ENCODE results near the gene BCAR3.
"Not testable (repeated sequence)": the region's sequence is repeated elsewhere in the genome, so short reads cannot be mapped to it uniquely, and the experiment has no call there.

The BCAR3 gene

DNA sequence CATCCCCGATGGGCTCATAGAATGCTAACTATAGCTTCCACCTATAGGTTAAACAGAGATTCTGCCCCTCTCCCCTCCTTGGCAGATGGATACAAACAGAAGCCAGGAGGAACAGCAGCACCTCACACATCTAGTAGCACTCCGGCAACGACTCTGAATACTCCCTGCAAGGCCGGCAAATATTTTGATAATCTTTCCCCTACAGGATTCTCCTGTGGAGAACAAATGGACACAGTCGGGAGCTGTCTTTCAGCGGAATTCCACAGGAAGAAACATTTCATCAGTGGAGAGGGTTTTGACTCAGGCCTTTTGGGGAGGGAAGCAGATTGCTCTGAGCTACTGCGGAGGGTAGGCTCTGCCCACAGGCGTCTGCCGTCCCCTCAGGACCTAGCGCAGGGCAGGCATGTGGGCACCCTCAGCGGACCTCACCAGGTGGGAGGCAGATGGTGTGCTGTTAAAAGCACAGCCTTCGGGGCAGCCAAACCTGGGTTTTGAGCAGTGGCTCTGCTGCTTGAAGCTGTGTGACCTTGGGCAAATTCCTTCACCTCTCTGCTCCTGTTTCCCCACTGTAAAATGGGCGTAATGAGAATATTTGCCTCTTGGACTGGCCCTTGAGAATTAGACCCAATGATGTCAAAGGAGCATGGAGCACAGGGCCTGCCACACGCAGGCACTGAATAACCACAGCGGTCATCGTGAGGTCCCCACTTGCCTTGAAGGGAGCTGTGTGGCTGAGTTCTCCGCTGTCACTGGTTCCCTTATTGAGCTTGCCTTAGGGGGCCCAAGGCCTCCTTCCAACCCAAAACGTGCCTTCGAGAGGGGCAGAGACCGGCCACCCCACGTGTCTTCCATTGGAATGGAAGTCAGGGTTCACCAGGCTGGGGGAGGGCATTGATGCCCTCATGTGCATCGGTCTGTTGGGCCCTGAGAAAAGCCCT is 19.2 kb upstream of the BCAR3 start:
- H3K36me3 ChIP-seq (ENCODE audit: insufficient read depth, insufficient read length, low read length) = no peaks in the 10 kb centered on the region
- DNase-seq (ENCODE audit: low read depth, low spot score) = no peak
- H3K4me3 ChIP-seq (ENCODE audit: insufficient read length, low read depth) = no peak overlapping the region
- TF ChIP-seq SUZ12 (IDR thresholded peaks at IDR 0.05; ENCODE audit: extremely low read depth, insufficient read depth, insufficient read length) (no peak), ZNF274 (IDR thresholded peaks at IDR 0.05; ENCODE audit: low read depth, low read length) (no peak), YY1 (IDR thresholded peaks at IDR 0.05; ENCODE audit: insufficient read depth, insufficient read length) (no peak)
- no peak overlapping the region for H3K9ac ChIP-seq (ENCODE audit: insufficient read length, low read depth)
- H3K27me3 ChIP-seq (ENCODE audit: insufficient read depth, insufficient read length) = no peaks in the 10 kb centered on the region
- no peaks in the 10 kb centered on the region for H3K9me3 ChIP-seq (ENCODE audit: insufficient read depth, low read length)
- peaks cover 10% of the 10 kb centered on the region for H3K4me1 ChIP-seq (ENCODE audit: insufficient read depth, insufficient read length)

GRCh38 chr1:93699503-93700168 is 18.0 kb upstream of the BCAR3 start:
- DNase-seq (ENCODE audit: low read depth, low spot score) = no peak
- Histone ChIP-seq H3K36me3 (ENCODE audit: insufficient read depth, insufficient read length, low read length) (no peaks in the 10 kb centered on the region), H3K9ac (ENCODE audit: insufficient read length, low read depth) (no peak overlapping the region), H3K27me3 (ENCODE audit: insufficient read depth, insufficient read length) (no peaks in the 10 kb centered on the region), H3K4me1 (ENCODE audit: insufficient read depth, insufficient read length) (peaks cover 7% of the 10 kb centered on the region), H3K9me3 (ENCODE audit: insufficient read depth, low read length) (no peaks in the 10 kb centered on the region), H3K4me3 (ENCODE audit: insufficient read length, low read depth) (no peak overlapping the region)
- TF ChIP-seq ZNF274 (IDR thresholded peaks at IDR 0.05; ENCODE audit: low read depth, low read length) (no peak), YY1 (IDR thresholded peaks at IDR 0.05; ENCODE audit: insufficient read depth, insufficient read length) (no peak), SUZ12 (IDR thresholded peaks at IDR 0.05; ENCODE audit: extremely low read depth, insufficient read depth, insufficient read length) (no peak)

DNA sequence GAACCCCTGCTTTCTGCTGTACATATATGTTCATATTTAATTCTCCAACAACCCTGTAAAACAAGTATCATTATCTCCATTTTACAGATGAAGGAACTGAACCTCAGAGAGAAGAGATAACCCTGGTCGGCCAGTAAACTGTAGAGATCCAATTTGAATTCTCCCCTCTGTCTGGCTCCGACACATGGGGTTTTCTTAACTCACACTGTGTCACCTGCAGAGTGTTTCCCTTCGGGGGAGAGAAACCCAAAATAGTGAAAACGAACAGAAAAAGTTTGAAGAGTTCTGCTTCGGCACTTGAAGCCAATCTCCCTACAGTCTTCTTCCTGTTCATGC is 17.4 kb upstream of the BCAR3 start:
- no peak for DNase-seq (ENCODE audit: low read depth, low spot score)
- Histone ChIP-seq H3K4me1 (ENCODE audit: insufficient read depth, insufficient read length) (peaks cover 7% of the 10 kb centered on the region), H3K9me3 (ENCODE audit: insufficient read depth, low read length) (no peaks in the 10 kb centered on the region), H3K36me3 (ENCODE audit: insufficient read depth, insufficient read length, low read length) (no peaks in the 10 kb centered on the region), H3K4me3 (ENCODE audit: insufficient read length, low read depth) (no peak overlapping the region), H3K27me3 (ENCODE audit: insufficient read depth, insufficient read length) (no peaks in the 10 kb centered on the region), H3K9ac (ENCODE audit: insufficient read length, low read depth) (no peak overlapping the region)
- TF ChIP-seq ZNF274 (IDR thresholded peaks at IDR 0.05; ENCODE audit: low read depth, low read length) = no peak
- TF ChIP-seq SUZ12 (IDR thresholded peaks at IDR 0.05; ENCODE audit: extremely low read depth, insufficient read depth, insufficient read length) = no peak
- TF ChIP-seq YY1 (IDR thresholded peaks at IDR 0.05; ENCODE audit: insufficient read depth, insufficient read length) = no peak

- Histone ChIP-seq H3K9me3 (ENCODE audit: insufficient read depth, low read length) (no peaks in the 10 kb centered on the region), H3K4me3 (ENCODE audit: insufficient read length, low read depth) (no peak overlapping the region), H3K4me1 (ENCODE audit: insufficient read depth, insufficient read length) (peaks cover 7% of the 10 kb centered on the region), H3K27me3 (ENCODE audit: insufficient read depth, insufficient read length) (no peaks in the 10 kb centered on the region), H3K36me3 (ENCODE audit: insufficient read depth, insufficient read length, low read length) (no peaks in the 10 kb centered on the region), H3K9ac (ENCODE audit: insufficient read length, low read depth) (no peak overlapping the region)
- no peak for DNase-seq (ENCODE audit: low read depth, low spot score)
- TF ChIP-seq ZNF274 (IDR thresholded peaks at IDR 0.05; ENCODE audit: low read depth, low read length) = no peak
- TF ChIP-seq YY1 (IDR thresholded peaks at IDR 0.05; ENCODE audit: insufficient read depth, insufficient read length) = no peak
- TF ChIP-seq SUZ12 (IDR thresholded peaks at IDR 0.05; ENCODE audit: extremely low read depth, insufficient read depth, insufficient read length) = no peak
These were observed 16.9 kb upstream of the BCAR3 start for GRCh38 chr1:93698329-93699048.

DNA sequence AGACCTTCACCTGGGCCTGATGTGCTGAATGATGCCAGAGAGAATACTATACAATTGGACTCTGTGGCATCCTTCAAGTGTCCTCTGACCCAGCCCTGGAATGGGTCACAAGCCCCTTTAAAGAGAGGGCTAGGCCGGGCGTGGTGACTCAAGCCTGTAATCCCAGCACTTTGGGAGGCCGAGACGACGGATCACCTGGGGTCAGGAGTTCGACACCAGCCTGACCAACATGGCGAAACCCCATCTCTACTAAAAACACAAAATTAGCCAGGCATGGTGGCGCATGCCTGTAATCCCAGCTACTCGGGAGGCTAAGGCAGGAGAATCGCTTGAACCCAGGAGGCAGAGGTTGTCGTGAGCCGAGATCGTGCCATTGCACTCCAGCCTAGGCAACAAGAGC is 15.9 kb upstream of the BCAR3 start:
- not testable (repeated sequence) for H3K4me1 ChIP-seq (ENCODE audit: insufficient read depth, insufficient read length)

GRCh38 chr1:93695411-93696005 is 13.9 kb upstream of the BCAR3 start:
- Histone ChIP-seq H3K27me3 (ENCODE audit: insufficient read depth, insufficient read length) (no peaks in the 10 kb centered on the region), H3K4me3 (ENCODE audit: insufficient read length, low read depth) (no peak overlapping the region), H3K4me1 (ENCODE audit: insufficient read depth, insufficient read length) (peaks cover 14% of the 10 kb centered on the region), H3K9me3 (ENCODE audit: insufficient read depth, low read length) (no peaks in the 10 kb centered on the region), H3K36me3 (ENCODE audit: insufficient read depth, insufficient read length, low read length) (no peaks in the 10 kb centered on the region), H3K9ac (ENCODE audit: insufficient read length, low read depth) (no peak overlapping the region)
- TF ChIP-seq SUZ12 (IDR thresholded peaks at IDR 0.05; ENCODE audit: extremely low read depth, insufficient read depth, insufficient read length) (no peak), YY1 (IDR thresholded peaks at IDR 0.05; ENCODE audit: insufficient read depth, insufficient read length) (no peak), ZNF274 (IDR thresholded peaks at IDR 0.05; ENCODE audit: low read depth, low read length) (no peak)
- DNase-seq (ENCODE audit: low read depth, low spot score) = no peak

More for the DNA sequence above, 15.9 kb upstream of the BCAR3 start:
- not testable (repeated sequence) for DNase-seq (ENCODE audit: low read depth, low spot score); H3K27me3 ChIP-seq (ENCODE audit: insufficient read depth, insufficient read length); H3K4me3 ChIP-seq (ENCODE audit: insufficient read length, low read depth); H3K36me3 ChIP-seq (ENCODE audit: insufficient read depth, insufficient read length, low read length); H3K9ac ChIP-seq (ENCODE audit: insufficient read length, low read depth); H3K9me3 ChIP-seq (ENCODE audit: insufficient read depth, low read length)

GRCh38 chr1:93694819-93695218 is 13.2 kb upstream of the BCAR3 start:
- Histone ChIP-seq H3K27me3 (ENCODE audit: insufficient read depth, insufficient read length) (no peaks in the 10 kb centered on the region), H3K4me3 (ENCODE audit: insufficient read length, low read depth) (no peak overlapping the region), H3K4me1 (ENCODE audit: insufficient read depth, insufficient read length) (peaks cover 14% of the 10 kb centered on the region), H3K9ac (ENCODE audit: insufficient read length, low read depth) (no peak overlapping the region), H3K36me3 (ENCODE audit: insufficient read depth, insufficient read length, low read length) (no peaks in the 10 kb centered on the region), H3K9me3 (ENCODE audit: insufficient read depth, low read length) (no peaks in the 10 kb centered on the region)
- TF ChIP-seq YY1 (IDR thresholded peaks at IDR 0.05; ENCODE audit: insufficient read depth, insufficient read length) (no peak), ZNF274 (IDR thresholded peaks at IDR 0.05; ENCODE audit: low read depth, low read length) (no peak), SUZ12 (IDR thresholded peaks at IDR 0.05; ENCODE audit: extremely low read depth, insufficient read depth, insufficient read length) (no peak)
- DNase-seq (ENCODE audit: low read depth, low spot score) = no peak

Measured in NT2/D1 (cell line).